ENCODE results near the gene RHOBTB3.

The RHOBTB3 gene

DNA sequence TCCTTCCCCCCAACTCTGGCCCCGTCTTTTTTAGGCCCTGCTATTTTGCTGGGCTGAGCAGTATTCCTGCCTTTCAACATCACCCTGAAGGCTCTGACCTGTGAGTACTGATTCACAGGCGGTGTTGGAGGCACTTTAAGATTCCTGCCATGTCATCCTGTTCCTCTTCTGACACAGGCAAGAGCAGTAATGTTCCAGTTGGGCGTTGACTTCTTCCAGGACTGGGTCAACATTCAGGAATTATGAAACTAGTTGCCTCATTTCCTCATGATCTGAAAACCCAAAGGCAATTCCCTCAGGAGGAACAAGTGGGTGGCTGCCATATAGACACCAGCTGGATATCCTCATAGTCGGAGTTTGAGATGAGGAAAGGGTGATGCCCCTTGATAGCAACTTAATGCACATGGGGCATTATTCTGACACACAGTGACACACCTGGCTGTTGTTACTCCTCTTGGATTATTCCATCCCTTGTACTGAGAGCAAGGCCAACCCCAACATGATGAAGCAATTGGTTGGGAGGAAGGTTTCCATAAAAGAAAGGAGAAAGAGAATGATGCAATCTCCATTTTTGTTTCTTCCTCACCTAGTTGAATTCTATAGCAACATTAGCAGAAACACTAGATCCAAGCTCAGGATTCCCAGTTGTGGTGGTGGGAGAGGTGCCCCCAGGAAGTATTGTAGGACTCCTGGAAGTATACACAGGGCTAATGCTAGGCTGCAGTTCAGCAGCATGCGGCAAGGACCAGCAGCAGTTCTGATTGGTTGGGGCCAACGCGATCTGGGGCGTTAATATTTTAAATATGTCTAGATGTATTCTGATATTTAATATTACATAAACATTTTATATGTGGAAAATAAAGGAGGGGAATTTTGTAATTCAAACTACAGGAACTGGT lies 111.0 kb downstream of the RHOBTB3 start:
- no peak for DNase-seq (ENCODE audit: low spot score)

DNA sequence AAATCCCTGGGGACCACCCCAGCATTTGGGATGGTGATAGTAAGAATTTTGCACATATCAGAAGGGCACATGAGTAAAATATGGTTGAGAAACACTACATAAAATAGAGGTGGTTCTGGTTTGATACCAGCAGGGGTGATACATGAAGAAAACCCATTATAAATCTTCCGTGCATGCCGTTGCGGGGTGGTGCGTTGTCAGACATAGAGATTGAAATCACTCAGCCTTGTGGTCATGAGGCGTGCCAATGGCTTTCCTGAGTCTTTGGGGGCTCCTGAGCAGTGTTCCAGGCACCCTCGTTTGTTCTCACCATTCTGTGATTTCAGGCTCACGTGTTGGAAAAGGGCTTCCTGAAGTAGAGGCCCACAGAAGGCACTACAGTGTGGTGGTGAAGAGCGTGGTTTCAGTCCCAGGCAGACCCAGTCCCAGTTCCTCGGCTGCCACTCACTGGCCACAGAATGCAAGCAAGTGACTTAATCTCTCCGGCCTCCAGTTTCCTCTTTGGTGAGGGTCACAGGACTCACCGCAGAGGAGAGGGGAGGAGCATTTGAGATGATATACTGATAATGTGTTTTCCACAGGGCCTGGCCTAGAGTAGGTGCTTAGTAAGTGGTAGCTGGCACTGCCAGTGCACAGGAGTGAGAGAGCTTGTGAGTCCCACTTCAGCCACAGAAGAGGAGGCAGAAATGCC lies 111.9 kb downstream of the RHOBTB3 start:
- DNase-seq (ENCODE audit: low spot score): peak; percentile 63

DNA sequence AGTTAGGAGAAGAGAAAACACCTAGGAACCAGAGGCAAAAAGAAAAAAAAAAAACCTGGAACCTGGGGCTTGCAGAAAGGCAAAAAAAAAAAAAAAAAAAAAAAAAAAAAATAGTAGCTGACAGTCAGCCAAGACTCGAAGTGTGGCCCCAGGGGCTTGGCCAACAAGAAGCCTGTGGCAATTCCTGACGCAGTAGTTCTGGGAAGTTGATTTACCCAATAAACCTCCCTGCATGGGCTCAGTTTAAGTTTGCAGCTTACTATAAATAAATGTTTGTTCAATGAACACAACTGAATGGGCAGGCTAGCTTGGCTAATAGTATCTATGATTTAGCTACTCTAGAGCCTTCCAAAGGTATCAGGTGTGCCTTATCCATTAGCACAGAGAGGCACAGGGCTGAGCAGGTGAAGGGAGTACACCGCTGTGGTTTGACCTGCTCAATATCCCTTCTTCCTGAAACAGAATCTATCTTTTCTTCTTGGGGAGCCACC lies 112.6 kb downstream of the RHOBTB3 start:
- no peak for DNase-seq (ENCODE audit: low spot score)

DNA sequence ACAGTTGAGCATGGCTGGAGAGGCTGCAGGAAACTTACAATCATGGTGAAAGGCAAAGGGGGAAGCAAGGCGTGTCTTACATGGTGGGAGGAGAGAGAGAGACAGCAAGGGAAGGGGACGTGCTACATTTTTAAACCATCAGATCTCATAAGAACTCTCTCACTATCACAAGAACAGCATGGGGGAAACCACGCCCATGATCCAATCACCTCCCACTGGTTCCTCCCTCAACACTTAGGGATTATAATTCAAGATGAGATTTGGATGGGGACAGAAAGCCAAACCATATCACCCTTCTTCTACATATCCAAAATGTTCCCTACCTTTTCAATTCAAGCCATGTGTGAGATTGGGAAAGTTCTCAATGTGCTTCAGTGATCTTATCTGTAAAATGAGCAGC lies 114.3 kb downstream of the RHOBTB3 start:
- DNase-seq (ENCODE audit: low spot score): no peak
